HG03432 (cell line): Measurements from ENCODE around the gene BCL6.

Source experiments
- ATAC-seq: cut with Tn5 transposase; IDR thresholded peaks from one replicate; pipeline ENCODE4 v1.9.1; 2021; ENCODE audit warnings: mild to moderate bottlenecking, moderate library complexity; ENCODE audit not compliant: unreplicated experiment

The BCL6 gene

DNA sequence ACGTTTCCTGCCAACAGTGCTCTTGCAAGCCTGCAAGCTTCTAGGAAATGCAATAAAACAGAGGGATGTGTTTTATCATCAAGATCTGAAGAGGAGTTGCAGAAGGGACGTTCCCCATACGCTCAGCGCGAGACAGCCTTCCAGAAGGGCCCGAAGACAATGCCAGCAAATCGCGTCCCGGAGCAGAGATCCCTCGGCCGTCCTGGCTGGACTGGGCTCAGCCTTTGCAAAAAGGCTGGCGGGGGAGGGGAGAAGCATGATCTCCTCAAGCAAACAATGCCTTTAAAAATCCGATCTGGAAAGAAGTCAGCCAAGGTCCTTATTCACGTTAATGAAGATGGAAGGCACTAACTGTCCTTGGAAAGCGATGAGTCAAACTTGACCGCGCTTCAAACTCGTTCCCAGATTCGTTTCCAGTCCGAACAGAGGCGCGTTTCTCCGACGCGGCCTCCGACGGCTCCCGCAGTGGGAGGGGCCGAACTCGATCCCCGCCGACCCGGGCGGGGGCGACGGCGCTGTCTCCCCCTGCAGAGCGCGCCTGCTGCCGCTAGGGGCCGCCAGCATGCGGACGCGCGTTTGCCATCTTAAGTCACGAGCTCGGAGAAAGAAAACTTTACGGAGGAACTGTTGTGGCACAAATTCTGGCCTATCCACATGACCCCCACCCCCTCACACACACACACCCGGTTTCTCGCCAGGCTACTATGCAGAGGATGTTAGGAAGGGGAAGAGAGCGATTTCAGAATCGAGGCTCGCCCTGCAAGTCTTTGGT, 5.5 kb downstream of the BCL6 start:
- peak; percentile 48 for ATAC-seq

GRCh38 chr3:187739094-187739560, 6.1 kb downstream of the BCL6 start:
- no peak for ATAC-seq

DNA sequence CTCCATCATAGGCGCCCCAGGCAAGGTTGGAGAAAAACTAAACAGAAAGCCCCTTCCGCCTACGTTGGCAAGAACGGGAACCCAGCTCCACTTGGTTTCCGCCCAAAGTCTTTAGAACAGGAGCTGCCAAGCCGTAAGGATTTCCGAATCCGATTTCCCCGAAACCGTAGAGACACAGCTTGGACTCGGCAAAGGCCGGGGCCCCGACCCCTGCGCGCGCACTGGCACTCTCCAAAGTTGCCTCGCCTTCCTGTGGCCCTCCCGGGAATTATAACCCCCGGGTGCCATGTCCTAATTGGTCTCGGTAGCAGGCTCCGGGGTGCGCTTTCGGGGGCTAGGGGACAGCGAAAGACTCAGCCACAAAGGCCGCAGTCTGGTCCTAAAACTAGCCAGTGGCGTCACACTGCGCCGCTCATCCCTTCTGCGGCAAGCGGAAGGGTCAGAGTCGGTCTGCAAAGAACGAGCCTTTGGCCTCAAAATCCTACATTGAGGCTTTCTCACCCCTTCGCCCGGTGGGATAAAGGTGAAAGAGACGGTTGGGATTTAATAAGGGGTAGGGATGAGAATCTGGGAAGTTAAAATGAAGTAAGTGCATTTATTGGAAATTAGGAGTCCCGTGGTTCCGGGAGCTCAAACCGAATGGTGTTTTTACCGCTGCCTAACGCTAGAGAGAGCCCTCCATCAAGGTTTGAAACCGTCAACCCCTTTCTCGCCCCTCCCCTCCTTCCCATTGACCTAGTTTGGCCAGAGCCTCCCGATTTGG, 6.8 kb downstream of the BCL6 start:
- peak; percentile 62 for ATAC-seq

DNA sequence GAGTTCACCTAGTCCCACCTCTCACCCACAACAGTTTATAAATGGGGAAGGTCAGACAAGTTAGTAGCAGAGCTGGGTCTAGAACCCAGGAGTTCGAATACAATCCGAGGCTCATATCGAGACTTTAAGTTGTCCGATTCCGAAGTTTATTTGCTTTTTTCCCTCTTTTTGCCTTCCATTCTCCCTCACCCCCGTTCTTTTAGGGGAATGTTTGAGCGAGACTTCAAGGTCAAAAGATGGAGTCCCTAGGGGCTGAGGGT, 7.3 kb downstream of the BCL6 start:
- no peak for ATAC-seq

DNA sequence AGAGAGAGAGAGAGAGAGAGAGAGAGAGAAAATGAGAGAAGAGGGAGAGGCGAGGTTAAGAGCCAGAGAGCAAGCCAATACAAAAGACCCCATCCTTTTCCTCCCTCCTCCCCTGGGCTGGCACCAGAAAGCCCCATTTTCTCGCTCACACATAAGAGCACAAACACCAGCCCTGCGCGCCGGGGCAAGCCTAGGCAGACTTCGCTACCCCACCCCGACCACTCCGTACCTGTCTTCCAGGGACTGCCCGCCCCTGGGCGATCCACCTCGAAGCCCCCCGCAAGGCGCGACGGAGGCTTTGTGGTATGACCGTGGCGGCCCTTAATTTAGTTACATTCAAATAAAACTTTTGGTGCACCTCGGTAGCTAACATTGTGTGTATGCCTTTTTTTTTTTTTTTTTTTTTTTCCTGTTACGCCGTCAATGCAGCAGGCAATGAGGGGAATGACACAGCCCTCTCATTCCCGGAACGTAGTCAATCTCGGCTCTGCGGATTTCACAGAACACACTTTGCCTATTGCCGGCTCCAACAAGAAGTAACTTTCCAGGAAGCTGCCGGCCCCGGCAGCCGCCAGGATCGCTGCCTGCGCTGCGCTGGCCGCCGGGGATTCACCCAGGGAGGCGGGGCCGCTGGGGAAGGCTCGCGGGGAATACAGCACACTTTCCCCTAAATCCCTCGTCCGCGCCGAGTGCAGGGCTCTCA, 7.7 kb downstream of the BCL6 start:
- no peak for ATAC-seq

DNA sequence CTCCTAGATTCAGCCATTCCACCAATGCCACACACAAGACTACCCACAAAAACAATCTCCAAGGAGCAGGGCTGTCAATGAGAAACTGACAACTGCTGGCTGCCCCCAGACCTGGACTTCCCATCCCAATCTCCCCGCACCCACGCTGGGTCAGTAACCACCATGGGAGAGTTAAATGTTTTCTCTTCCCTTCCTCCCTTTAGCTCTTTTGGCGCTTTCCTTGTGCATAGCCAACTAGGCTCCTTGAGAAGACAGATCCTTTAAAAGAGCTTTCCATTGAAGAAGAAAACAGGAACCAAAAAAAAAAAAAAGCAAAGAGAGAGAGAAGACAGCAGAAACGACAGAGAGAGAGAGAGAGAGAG, 8.3 kb downstream of the BCL6 start:
- ATAC-seq = no peak

GRCh38 chr3:187736418-187736871, 8.8 kb downstream of the BCL6 start:
- no peak for ATAC-seq

GRCh38 chr3:187735837-187736236, 9.4 kb downstream of the BCL6 start:
- ATAC-seq = no peak

DNA sequence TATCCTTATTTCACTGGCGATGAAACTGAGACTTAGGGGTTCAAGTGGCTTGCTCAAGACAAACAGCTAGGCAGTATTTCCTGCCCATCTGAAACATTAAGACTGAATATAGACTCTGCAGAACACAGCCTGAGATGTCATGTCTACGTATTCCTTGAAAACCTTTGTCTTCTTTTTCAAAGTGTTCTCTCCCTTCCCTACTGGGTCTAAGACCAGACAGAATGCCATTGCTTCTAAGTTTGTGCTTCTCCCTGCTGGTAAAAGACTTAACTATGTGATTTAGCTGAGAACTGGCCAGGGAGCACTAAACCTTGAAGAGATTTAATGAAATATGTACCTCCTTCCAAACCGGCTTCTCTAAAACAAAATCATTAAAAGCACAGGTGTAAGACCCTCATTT, 9.9 kb downstream of the BCL6 start:
- no peak for ATAC-seq

DNA sequence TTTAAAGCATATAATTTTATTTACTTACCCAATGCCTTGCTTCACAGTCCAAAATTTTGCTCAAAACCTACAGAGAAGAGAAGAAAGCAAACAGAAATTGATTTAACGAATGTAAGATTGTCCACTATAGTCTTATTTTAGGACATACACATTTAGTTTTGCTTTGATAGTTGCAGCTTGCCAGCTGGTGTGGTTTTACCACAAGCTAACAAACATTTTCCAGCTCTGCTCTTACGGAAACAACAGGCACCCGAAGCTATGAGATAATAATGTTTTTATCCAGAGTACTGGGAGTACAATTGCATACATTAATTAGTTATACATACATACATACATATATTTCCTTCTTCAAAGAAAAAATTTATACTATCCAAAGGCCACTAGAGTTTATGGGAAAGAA, 10.4 kb downstream of the BCL6 start:
- no peak for ATAC-seq

- no peak for ATAC-seq
Measured at GRCh38 chr3:187733371-187733770, 11.9 kb downstream of the BCL6 start.

DNA sequence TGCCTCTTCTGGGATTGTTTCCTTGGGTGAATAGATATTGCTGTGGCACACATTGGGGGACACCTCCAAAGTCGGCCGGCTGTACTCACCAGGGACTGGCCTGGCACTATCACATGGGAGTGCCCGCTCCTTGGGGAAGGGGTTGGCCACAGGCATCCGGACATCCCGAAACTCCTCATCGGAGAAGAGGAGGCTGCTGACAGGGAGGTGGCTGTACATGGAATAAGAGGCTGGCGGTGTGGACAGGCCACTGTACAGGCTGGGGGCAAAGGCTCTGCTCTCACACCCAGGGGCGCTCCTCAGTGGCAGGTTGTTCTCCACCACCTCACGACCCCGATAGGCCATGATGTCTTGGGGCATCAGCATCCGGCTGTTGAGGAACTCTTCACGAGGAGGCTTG, 15.7 kb downstream of the BCL6 start:
- no peak for ATAC-seq

- no peak for ATAC-seq
Measured at GRCh38 chr3:187728940-187729583, 16.2 kb downstream of the BCL6 start.

GRCh38 chr3:187728248-187728647, 17.0 kb downstream of the BCL6 start:
- no peak for ATAC-seq

DNA sequence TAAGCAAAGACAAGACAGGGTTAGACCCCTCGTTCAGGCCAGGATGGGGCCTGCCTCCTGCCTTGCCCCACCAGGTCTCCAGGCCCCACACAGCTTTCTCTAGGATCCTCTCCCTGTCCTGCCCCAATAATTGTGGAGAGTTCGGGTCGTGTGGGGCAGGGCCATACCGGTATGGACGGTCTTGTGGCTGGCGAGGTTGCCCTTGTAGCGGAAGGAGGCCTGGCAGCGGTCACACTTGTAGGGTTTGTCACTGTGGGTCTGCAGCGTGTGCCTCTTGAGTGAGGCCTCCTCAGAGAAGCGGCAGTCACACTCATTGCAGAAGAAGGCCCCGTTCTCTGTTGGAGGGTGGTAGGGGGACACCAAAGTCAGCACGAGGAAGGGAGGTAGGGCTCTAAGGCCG, 18.7 kb downstream of the BCL6 start:
- ATAC-seq = no peak

DNA sequence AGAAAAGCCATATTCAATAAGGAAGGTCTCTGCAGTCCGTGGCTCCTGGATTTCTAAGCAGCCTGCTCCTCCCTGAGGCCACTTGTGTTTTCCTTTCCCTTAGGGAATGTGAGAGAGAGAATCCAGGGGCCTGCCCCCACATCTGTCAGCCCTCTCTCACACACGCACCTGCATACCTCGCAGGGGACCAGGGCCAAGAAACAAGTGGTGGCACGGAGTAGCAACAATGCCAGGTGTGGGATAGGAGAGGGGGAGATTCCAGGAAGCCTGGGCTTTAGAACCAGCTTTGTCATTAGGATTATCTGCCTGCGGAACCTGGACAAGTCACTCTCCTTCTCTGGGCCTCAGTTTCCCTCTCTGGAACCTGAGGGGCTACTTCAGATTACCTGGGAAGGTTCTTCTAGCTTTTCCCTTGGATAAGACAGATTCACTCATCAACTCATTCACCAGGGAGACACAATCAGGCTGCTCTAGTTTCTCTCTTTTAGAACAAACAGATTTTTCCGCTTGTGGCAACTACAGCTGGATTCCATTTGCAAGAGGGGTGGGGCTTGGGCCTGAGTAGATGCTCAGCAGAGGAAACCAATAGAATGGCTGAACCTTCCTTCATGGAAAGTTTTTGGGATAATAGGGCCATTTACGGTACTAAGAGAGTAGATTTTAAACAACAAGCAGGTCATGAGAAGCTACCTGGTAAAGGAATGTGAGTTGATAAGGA, 19.5 kb downstream of the BCL6 start:
- ATAC-seq = no peak

DNA sequence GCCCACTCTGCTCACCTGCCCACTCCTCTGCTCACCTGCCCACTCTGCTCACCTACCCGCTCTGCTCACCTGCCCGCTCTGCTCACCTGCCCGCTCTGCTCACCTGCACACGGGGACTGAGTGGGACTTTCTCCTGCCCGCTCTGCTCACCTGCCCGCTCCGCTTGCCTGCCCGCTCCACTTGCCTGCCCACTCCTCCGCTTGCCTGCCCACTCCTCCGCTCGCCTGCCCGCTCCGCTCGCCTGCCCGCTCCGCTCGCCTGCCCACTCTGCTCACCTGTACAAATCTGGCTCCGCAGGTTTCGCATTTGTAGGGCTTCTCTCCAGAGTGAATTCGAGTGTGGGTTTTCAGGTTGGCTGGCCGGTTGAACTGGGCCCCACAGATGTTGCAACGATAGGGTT, 20.0 kb downstream of the BCL6 start:
- no peak for ATAC-seq

DNA sequence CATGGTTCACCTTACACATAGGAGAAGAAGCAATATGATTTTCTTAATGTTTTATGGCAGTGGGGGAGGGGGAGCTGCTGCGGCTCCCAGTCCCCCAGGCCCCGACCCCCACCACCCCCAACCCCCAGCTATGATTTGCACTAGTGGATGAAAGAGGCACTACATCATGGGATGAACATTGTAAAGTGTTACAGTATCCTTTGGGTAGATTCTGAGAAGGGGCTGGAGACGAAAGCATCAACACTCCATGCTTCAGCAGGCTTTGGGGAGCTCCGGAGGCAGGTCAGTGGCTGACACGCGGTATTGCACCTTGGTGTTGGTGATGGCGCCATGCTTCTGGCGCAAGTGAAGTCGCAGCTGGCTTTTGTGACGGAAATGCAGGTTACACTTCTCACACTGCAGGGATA, 23.1 kb downstream of the BCL6 start:
- ATAC-seq = no peak

DNA sequence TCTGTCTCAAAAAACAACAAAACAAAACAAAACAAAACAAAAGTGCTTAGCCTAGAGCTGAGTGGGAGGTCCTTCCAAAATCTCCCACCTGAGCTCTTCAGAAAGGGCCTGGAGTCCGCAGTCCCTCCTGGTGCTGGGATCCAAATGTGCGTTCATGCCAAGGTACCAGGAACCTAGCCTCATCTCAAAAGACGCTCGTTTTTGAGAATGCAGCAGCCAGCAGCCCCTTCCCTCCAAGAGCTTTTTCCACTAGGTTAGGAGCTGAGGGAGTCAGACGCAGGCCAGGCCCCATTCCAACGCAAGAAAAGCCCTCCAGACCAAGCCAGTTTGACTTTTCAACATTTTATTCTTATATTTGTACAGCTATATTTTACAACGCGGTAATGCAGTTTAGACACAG, 24.2 kb downstream of the BCL6 start:
- no peak for ATAC-seq

GRCh38 chr3:187720337-187720670, 25.0 kb downstream of the BCL6 start:
- ATAC-seq = no peak
